ENCODE data around the gene ADAP1.

The ADAP1 gene

GRCh38 chr7:988963-989529 lies 34.6 kb upstream of the ADAP1 start:
- no peak for DNase-seq (ENCODE audit: low read depth in 2 of 2, low spot score in 1 of 2)

- no peak for DNase-seq (ENCODE audit: low read depth in 2 of 2, low spot score in 1 of 2)
These were observed 34.0 kb upstream of the ADAP1 start for GRCh38 chr7:988426-988911.

GRCh38 chr7:987909-988308 lies 33.4 kb upstream of the ADAP1 start:
- DNase-seq (ENCODE audit: low read depth in 2 of 2, low spot score in 1 of 2): no peak

GRCh38 chr7:986766-987751 lies 32.6 kb upstream of the ADAP1 start:
- no peak for DNase-seq (ENCODE audit: low read depth in 2 of 2, low spot score in 1 of 2)

- DNase-seq (ENCODE audit: low read depth in 2 of 2, low spot score in 1 of 2): no peak
These were observed 31.6 kb upstream of the ADAP1 start for GRCh38 chr7:985915-986741.

- no peak for DNase-seq (ENCODE audit: low read depth in 2 of 2, low spot score in 1 of 2)
These were observed 30.6 kb upstream of the ADAP1 start for GRCh38 chr7:985127-985416.

GRCh38 chr7:984361-985126 lies 30.1 kb upstream of the ADAP1 start:
- no peak for DNase-seq (ENCODE audit: low read depth in 2 of 2, low spot score in 1 of 2)

- no peak for DNase-seq (ENCODE audit: low read depth in 2 of 2, low spot score in 1 of 2)
These were observed 29.2 kb upstream of the ADAP1 start for GRCh38 chr7:983616-984071.

GRCh38 chr7:983004-983615 lies 28.6 kb upstream of the ADAP1 start, which contains the start of gene CYP2W1:
Gene CYP2W1, plus strand, starts transcription at chr7:983181. Its CDS starts 31 bp downstream, at chr7:983212.
- DNase-seq (ENCODE audit: low read depth in 2 of 2, low spot score in 1 of 2): no peak

- no peak for DNase-seq (ENCODE audit: low read depth in 2 of 2, low spot score in 1 of 2)
These were observed 28.1 kb upstream of the ADAP1 start for GRCh38 chr7:982511-983003.

- DNase-seq (ENCODE audit: low read depth in 2 of 2, low spot score in 1 of 2): no peak
These were observed 27.5 kb upstream of the ADAP1 start for GRCh38 chr7:981793-982510.

GRCh38 chr7:979886-980571 lies 25.5 kb upstream of the ADAP1 start:
- no peak for DNase-seq (ENCODE audit: low read depth in 2 of 2, low spot score in 1 of 2)

- DNase-seq (ENCODE audit: low read depth in 2 of 2, low spot score in 1 of 2): no peak
These were observed 24.7 kb upstream of the ADAP1 start for GRCh38 chr7:979151-979550.

GRCh38 chr7:978416-979091 lies 24.1 kb upstream of the ADAP1 start:
- DNase-seq (ENCODE audit: low read depth in 2 of 2, low spot score in 1 of 2): no peak

- DNase-seq (ENCODE audit: low read depth in 2 of 2, low spot score in 1 of 2): no peak
These were observed 23.5 kb upstream of the ADAP1 start for GRCh38 chr7:978049-978346.

GRCh38 chr7:977326-978048 lies 23.0 kb upstream of the ADAP1 start:
- DNase-seq (ENCODE audit: low read depth in 2 of 2, low spot score in 1 of 2): no peak

GRCh38 chr7:976901-977325 lies 22.4 kb upstream of the ADAP1 start:
- DNase-seq (ENCODE audit: low read depth in 2 of 2, low spot score in 1 of 2): no peak

Data from stimulated activated CD8-positive, alpha-beta memory T cell treated with anti-CD3 and anti-CD28 coated beads, Interleukin-4, amount 100 ng/mL, for 1 hour (primary cell).